Dermis microvascular lymphatic vessel endothelial cell (primary cell): ENCODE measurements around the gene ATOX1. TPM values are rescaled to one million over a fixed set of nuclear protein-coding genes. Genes with fewer than 3 reads are reported as not detected.

ENCODE experiments used
- DNase-seq, 2 donors: peaks; one replicate each; pipeline versions ENCODE4 v3.0.0 to v3.0.0-alpha.2; 2010; ENCODE audit warnings: low read depth in 2 of 2
- total RNA-seq: library from RNA; depleted of rRNA; stranded (reverse); fragments of >200 nt; gene quantifications from 2 replicates; pipeline ENCODE4 v1.2.1, GENCODE V29; 2014

The ATOX1 gene
- total RNA-seq, 1 donor from 2014 or later, result 45.1 TPM

DNA sequence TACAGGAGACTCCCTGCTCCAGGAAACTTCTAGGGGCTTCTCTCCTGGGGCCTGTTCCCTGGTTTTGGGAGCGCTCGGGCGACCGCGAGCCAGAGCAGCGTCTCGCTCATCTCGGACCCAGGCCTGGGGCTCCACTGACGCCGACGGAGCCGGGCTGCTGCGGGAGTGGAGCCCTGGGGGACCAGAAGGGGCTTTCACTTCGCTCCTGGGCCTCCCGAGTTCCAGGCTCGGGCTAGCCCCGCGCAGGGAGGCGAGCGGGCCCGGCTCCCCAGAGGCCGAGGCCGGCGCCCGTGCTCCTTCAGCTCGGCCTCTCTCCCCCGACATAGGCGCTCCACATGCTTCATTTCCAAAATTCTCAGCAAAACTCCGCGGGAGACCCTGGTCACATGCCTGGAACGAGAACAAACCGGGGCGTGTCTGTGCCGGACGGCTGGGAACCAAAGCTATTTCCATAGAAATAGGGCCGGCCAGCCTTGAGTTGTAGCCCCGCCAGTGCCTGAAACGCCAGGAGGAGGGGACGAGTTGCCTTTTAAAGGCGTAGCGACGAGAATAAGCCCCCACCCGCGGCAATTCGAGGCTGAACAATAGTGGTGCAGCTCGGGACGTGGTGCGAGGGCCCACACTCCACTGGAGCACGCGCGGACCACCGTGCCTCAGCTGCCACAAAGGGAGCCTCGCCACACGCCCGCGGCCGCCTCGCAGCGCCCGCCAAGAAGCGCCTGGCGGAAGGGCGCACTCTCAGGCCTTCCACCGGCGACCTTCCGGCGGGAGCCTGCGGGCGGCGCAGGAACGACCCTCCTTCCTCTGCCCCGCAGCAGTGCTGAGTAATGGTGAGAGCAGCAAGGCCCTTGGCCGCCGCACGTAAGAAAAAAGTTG, 12.2 kb upstream of the ATOX1 start:
- peak; percentile 46 to 68 for DNase-seq

DNA sequence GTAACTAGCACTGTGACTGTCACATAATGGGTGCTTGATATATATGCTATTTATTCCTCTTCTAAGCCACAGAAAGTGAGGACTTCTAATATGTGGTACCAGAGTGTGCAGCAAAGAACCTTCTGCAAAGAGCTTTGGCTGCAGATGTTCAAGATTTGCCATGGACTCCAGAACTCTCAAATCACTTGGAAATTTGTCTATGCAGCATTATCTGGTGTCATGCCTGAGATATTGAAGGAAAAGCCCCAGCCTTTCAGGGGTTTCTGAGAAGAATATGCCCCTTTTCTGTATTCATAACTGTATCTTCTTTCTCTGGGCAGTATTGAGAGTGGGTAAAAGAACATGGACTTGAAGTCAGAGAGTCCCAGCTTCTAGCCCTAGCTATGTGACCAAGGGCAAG, 8.5 kb upstream of the ATOX1 start:
- DNase-seq, result no peak

DNA sequence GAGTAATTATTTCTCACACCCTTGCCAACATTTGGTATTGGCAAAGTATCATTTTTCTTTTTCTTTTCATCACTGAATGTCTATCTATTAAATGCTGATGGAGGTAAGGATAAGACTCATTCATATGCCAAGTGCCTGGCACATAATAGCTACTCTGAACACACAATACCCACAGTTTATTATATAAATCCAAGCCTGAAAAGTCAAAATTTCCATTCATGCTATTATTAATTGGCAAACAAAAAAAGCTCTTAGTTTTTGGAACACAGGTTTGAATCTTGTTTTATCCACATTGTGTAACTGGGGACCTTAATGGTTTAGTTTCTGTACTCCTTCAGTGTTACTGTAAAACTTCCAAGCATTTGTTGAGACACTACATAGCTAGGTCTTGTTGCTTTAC, 6.4 kb upstream of the ATOX1 start:
- no peak for DNase-seq

DNA sequence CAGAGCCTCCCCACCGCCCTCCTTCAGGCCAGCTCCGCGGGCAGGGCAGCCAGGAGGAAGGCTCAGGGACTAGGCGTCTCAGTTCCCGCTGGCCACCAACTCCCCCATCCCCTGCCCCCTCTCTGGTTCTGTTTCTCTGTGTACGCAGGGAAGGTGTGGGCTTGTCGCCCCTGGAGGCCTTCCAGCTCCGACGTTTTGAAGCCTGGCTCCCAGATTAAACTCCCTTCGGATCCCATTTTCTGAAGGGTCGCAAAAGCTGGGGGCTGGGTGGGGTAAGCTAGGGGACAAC, 346 bp downstream of the ATOX1 start:
- no peak for DNase-seq

DNA sequence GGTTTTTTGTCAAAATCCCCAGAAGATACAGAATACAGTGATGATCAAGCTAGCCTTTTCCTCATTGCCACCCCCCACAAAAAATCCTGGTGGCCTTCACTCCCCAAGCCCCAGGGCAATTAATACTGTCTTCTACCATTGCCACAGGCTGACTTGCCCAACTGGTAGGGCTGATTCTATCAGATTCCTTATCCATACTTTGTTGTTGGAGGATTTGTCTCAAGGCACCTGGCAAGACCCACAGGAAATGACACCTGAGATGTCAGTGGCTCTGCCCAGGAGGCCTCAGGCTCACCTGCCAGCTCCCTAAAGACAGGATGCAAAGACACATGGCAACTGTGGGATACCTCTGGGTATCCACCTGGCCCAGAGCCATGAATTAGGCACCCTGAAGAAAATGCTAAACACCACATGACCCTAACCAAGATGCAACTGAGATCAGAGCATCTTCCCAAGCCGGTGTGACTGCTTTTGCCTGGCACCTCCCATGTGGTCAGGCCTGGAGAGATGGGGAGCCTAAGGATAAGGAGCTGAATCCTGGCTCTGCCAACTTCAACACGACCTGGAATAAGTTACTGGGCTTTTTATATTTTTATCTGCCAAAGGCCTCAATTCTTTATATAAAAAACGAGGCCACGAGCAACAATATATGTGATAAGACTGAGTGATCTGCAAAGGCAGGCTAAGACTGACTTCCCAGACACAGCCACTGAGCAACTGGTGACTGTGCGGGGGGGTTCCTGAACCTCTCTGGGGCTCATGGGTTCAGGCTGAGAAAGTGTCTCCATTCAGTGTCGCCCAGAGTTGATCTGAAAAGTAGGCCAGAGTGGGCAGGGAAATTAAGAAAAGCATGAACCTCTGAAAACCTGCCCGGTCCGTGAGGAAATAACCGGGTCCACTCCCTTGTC, 944 bp downstream of the ATOX1 start:
- DNase-seq, result peak in 1 of 2 donors; percentile 25

DNA sequence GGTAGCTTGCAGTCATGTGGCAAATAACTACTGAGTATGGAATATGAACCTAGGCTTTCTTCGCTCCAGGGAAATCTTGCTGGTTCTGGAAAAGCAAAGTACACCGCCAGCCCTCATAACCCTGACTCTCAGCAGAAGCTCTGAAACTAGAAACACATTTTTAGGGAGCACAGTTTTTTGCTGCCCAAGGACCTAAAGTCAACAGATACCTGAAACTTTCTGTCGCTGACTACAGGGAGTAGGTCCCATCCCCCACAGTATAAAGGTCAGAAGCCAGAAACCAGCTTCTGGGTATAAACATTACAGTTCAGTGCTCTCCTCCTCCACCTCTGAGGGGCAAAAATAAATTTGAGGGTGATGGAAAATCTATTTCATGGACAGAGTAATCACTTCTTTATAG, 3.0 kb downstream of the ATOX1 start:
- DNase-seq, result no peak

DNA sequence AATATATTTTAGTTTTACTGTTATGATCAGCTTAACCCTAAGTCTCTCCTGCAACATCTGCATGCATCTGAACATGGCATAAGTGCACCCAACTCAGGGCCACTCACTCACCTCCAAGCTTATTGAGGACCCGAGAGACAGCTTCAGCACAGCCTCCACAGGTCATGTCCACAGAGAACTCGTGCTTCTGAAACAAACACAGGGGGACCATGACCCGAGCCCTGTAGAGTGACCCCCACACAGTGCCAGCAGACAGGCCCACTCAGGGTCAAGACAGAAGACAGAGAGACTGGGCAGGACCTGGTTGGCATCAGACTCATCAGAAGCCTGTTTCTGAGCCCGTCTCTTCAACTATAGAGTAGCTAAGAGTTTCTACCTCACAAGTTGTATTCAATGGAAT, 6.8 kb downstream of the ATOX1 start:
- DNase-seq, result no peak

DNA sequence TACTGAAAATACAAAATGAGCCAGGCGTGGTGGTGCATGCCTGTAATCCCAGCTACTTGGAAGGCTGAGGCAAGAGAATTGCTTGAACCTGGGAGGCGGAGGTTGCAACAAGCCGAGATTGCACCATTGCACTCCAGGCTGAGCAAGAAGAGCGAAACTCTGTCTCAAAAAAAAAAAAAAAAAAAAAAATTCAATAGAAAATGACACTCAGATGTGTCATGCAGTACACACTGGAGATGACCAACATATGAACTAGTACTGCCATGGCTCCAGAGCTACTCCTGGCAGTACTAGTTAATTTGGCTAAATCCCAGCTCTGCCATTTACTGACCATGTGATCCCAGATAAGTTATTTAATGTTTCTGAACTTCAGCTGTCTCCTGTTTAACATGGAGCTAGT, 7.3 kb downstream of the ATOX1 start:
- no peak for DNase-seq

DNA sequence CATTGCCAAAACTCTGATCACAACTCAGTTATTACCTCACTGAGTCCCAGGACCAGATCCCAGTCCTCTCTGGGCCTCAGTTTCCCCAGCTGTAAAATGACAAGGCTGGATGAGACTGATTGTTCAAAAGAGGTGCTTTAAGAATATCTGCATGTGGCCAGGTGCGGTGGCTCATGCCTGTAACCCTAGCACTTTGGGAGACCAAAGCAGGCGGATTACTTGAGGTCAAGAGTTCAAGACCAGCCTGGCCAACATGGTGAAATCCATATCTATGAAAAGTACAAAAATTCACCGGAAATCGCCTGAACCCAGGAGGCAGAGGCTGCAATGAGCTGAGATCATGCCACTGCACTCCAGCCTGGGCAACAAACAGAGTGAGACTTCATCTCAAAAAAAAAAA, 8.3 kb downstream of the ATOX1 start:
- DNase-seq, result no peak

DNA sequence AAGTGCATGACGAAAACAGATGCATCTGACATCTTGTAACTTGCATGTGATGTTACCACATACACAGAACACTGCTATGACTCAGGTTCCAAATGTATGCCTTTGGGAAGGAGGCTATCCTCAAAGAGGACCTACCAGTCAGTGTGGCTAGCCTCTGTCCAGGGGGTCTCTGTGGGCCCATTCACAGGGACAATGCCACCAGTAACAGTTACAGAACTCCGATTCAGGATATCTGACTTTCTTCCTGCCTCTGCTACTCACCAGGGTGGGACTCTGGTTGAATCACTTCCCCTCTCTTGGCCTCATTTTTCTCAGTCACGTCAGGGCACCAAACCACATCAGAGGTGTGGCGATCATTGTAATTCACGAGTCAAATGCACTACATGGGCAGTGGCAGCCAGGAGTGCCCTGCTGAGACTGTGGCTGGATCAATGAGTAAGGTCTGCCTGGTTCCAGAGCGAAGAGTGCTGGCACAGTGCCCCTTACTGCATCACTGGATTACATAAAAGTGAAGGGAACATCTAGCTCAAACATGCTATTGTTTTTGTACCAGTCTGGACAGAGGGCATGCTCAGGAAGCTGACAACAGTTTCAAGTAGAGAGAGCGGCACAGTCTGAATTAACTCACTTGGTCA, 13.2 kb downstream of the ATOX1 start:
- peak; percentile 52 to 86 for DNase-seq

DNA sequence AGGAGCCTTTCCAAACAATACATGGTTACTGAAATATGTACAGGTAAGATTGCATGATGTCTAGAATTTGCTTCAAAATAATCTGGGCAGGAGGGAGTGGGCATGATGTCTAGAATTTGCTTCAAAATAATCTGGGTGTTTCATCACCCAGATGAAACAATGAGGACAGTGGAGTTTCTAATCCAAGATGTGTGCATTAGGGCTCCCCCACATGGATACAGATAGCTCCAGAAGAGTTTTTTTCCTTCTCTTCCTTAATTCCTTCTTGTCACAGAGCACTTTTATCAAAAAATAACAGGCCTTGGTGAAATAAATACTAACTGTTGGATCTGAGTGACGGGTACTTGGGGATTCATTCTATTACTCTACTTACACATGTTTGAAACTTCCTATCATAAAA, 14.9 kb downstream of the ATOX1 start:
- no peak for DNase-seq

DNA sequence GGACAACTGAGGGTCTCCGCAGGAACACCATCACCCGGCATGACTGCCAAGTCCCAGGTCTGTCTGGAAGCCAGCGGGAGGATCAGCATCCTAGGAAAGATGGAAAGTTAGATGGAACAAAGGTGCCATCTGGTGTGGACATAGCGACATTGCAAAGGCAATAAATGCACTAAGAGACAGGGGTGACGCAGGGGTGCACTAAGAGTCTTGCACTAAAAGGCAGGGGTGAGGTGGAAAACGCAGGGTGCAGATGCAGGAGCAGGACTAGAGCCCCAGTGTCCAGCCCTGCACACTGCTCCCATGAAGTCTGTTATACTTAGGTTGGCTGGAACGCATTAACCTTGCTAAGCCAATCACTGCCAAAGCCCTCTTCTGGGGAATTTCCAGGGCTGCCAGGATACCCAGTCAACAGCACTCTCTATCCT, 15.5 kb downstream of the ATOX1 start:
- DNase-seq, result peak; percentile 21 to 70

DNA sequence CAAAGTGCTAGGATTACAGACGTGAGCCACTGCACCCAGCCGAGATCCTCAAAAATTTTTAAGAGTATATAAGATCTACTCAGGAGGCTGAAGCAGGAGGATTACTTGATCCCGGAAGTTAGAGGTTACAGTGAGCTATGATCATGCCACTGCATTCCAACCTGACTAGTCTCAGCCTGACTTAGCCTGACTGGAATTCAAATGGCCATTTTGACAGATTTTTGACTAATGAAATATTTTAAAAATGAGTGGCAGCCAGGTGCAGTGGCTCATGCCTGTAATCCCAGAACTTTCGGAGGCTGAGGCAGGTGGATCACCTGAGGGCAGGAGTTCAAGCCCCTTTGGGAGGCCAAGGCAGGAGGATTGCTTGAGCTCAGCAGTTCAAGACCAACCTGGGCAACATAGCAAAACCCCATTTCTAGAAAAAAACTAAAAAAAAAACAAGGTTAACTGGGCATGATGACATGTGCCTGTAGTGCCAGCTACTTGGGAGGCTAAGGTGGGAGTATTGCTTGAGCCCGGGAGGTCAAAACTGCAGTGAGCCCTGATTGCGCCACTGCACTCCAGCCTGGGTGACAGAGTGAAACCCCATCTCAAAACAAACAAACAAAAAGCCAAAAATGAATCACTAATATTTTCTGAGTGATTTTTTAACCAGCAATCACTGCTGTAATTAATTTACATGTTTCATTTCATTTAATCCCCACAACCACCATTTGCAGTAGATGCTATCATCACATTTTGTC, 16.6 kb downstream of the ATOX1 start:
- peak in 1 of 2 donors; percentile 29 for DNase-seq

DNA sequence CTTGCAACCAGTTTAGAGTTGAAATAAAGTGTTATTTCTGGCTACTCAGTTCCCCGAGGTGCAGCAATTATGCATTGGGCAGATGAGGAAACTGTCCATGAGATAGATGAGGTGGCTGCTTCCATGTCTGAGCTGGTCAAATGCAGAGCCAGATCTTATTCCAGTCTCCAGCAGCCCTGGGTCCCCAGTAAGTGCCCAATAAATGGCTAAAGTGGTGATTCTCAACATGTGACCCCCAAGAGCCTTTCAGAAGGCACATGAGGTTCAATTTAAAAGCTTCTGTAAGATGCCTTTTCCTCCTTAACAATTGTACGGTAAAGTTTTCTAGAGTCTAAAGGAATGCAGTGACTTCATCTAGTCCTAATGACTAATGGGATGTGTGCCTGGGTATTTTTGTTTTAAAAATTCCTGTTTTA, 17.5 kb downstream of the ATOX1 start:
- no peak for DNase-seq

DNA sequence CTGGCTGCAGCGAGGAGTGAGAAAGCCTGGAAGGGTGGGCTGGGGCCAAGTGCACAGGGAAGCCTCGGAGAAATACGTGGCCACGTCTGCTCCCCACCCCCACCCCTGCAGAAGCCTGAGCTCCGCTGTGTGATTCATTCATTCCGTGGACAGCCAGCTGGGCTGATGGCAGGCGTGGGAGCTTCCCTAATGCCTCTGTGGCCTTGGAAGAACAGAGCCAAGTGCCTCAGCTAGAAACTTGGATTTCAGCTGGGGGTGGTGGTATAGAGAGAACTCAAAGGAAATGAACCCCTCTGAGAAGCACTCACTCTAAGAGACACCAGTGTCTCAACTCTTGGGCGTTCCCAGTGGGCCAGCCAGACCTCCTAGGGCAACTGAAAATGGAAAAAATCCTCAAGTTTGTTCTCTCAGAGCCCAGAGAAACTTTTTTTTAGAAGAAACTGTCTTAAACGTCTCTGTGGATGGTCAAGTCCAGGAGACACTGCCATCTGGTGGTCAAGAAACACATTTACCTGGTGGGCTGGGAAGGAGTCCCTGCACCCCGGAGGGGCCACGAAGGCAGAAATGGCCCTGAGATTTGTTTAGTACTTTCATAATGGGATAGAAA, 18.0 kb downstream of the ATOX1 start:
- DNase-seq, result peak; percentile 28 to 78

DNA sequence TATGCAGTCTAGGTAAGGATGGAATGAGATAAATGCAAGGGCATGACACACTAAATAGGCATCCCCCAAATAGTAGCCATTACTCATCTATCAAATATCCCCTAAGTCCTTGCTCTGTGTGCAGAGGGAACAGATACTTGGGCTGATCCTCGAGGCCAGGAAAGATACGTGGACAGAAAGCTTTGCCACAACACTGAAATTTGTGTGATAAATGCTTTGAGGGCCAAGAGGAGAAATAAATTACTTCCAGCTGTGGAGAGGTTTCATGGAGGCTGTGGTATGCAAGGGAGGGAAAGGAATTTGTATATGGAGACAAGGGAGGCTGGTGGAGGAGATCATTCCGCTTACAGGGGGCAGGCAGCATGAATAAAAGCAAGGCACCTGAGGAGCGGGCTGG, 18.5 kb downstream of the ATOX1 start:
- DNase-seq, result peak in 1 of 2 donors; percentile 14

DNA sequence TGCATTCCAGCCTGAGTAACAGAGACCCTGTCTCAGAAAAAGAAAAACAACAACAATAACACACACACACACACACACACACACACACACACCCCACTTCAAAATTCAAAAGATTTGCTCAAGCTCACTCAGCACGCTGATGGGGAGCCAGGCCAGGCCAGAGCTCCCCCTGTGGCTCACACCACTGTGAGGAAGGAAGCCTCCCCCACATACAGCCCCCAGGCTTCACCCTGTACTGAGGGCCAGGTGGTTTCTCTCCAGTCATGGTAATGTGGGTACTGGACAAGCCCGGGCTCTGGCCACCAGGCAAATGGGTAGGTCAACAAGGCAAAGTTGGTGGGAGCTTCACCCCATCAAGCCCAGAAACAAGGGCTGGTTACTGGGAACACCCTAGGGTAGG, 19.0 kb downstream of the ATOX1 start:
- DNase-seq, result no peak

DNA sequence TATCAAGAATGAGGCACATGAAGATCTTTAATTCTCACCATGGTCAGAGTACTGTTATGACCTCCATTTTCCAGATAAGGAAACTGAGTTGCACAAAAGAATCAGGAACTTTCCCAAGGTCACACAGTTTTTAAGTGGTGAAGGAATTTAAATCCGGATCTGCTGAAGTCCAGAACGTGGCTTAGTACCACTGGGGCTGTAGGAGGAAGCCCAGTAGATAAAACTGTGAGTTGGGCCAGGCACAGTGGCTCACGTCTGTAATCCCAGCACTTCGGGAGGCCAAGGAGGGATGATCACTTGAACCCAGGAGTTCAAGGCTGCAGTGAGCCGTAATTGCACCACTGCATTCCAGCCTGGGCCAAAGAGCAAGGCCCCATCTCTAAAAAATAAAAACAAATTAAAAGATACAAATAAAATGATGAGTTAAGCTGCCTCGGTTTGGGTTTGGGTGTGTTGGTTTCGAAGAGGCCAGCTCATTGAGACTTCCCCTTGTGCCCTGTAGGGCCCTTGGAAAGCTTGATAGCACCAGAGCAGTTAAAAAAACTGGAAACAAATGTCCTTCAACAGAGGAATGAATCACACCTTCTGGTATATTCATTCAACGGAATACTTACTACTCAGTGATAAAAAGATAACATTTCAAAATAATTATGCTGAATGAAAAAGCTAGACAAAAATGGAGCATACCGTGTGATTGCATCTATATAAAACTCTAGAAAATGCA, 20.1 kb downstream of the ATOX1 start:
- DNase-seq, result no peak

DNA sequence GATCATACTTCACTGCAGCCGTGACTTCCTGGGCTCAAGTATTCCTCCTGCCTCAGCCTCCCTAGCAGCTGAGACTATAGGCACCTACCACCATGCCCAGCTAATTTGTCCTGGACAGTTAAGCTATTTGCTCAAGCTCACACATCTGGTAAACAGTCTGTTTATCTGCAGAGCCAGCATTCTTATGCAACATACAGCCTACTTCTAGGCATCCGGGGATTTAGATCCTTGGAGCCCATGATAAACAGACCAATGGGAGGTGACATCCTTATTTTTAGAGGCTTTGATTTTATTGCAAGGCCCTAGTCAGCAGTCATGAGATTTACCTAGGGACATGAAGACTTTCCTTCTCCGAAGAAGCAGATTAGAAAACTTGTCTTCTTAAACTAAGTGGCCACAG, 21.0 kb downstream of the ATOX1 start:
- no peak for DNase-seq

DNA sequence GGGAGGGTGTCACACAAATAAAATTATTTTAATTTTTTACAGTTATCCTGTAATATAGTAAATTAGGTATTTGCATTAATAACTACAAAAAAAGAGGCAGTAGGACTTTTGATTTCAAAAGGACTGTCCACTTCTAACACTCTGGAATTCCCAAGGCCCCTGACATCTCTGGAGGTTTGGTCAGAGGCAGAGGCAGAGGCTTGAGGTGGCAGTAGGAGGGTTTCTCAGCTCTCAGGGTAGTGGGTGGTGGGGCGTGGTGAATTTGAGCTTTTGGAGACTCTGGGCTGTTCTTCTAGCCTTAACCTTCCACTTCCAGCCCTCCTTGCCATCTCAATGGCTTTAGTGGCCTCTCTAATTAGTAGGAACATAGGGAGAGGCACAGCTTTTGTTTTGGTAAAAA, 22.8 kb downstream of the ATOX1 start:
- no peak for DNase-seq

DNA sequence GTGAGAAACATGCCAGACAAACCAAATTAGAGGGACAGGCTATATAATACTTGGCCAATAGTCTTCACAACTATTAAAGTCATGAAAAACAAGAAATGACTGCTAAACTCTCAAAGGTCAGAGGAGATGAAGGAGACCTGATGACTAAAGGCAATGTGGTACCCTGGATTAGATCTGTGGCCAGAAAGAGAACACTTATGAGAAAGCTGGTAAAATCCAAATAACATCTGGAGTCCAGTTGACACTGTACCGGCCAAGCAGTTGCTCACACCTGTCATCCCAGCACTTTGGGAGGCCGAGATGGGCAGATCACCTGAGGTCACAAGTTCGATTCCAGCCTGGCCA, 24.4 kb downstream of the ATOX1 start:
- no peak for DNase-seq
